Thymus (tissue), 11 donors: ENCODE results near the gene ITGA7. TPM values are rescaled to one million over a fixed set of nuclear protein-coding genes. Genes with fewer than 3 reads are reported as not detected.
"Not testable (repeated sequence)": the region's sequence is repeated elsewhere in the genome, so short reads cannot be mapped to it uniquely, and the experiment has no call there.

Source experiments
- DNase-seq, 9 donors: peaks; one replicate each; pipeline ENCODE4 v3.0.0-alpha.2; 2013; ENCODE audit warnings: low spot score in 9 of 9, low read depth in 6 of 9, missing footprints in 1 of 9
- H3K27ac ChIP-seq, 2 donors: one replicate each; pipeline ENCODE4 v1.5.1; 2013; ENCODE audit warnings: control low read depth in 1 of 2, low read depth in 1 of 2, low read length in 1 of 2, mild to moderate bottlenecking in 1 of 2, moderate library complexity in 1 of 2
- H3K27me3 ChIP-seq, 2 donors: one replicate each; pipeline ENCODE4 v1.5.1; 2013; ENCODE audit warnings: low read length in 1 of 2; ENCODE audit not compliant: control insufficient read depth in 2 of 2, insufficient read depth in 1 of 2
- H3K36me3 ChIP-seq, 2 donors: one replicate each; pipeline ENCODE4 v1.5.1; 2013; ENCODE audit warnings: low read length in 1 of 2, mild to moderate bottlenecking in 1 of 2, moderate library complexity in 1 of 2; ENCODE audit not compliant: control insufficient read depth in 2 of 2, insufficient read depth in 2 of 2
- H3K4me1 ChIP-seq, 2 donors: one replicate each; pipeline ENCODE4 v1.5.1; 2013; ENCODE audit warnings: low read length in 2 of 2; ENCODE audit not compliant: control insufficient read depth in 2 of 2, insufficient read depth in 2 of 2
- H3K4me3 ChIP-seq, 2 donors: one replicate each; pipeline ENCODE4 v1.5.1; 2013; ENCODE audit warnings: low read length in 2 of 2, control low read depth in 1 of 2, mild to moderate bottlenecking in 1 of 2
- H3K9me3 ChIP-seq, 2 donors: one replicate each; pipeline ENCODE4 v1.5.1; 2013; ENCODE audit warnings: low read length in 1 of 2, mild to moderate bottlenecking in 1 of 2; ENCODE audit not compliant: control insufficient read depth in 2 of 2, insufficient read depth in 1 of 2
- WGBS: extraction: QIAGEN DNeasy Blood & Tissue Kit; methylation state at CpG from one replicate; pipeline ENCODE4 v1.1.7; 2013; 5-methylcytosine and 5-hydroxymethylcytosine counted together
- polyA plus RNA-seq: library from polyadenylated mRNA; stranded (reverse); fragments of 200-250 nt; gene quantifications from one replicate; pipeline ENCODE4 v1.2.3, GENCODE V29; 2013
- total RNA-seq: library from RNA; stranded (reverse); fragments of 120-200 nt; gene quantifications from one replicate; pipeline ENCODE4 v1.2.4, GENCODE V29; 2013
- donor health status: healthy.

The ITGA7 gene
- total and polyA plus RNA-seq, 2 donors, result 2.8 to 18.7 TPM

- H3K4me1 ChIP-seq, H3K27ac ChIP-seq, H3K4me3 ChIP-seq, H3K27me3 ChIP-seq, H3K9me3 ChIP-seq, H3K36me3 ChIP-seq, DNase-seq: not testable (repeated sequence)
- 56% methylated on average over 4 of the region's 4 CpGs for WGBS
These were observed 56.9 kb downstream of the ITGA7 start for GRCh38 chr12:55650620-55651298.

GRCh38 chr12:55647027-55647426 is 60.7 kb downstream of the ITGA7 start:
- peaks cover 0 to 14% of the 10 kb centered on the region in 2 donors for H3K4me1 ChIP-seq
- no peaks in the 10 kb centered on the region for H3K36me3 ChIP-seq
- 96% methylated on average over 5 of the region's 5 CpGs for WGBS
- no peak overlapping the region for H3K4me3 ChIP-seq
- DNase-seq, result no peak
- peaks cover 0 to 7% of the 10 kb centered on the region in 2 donors for H3K9me3 ChIP-seq
- no peaks in the 10 kb centered on the region for H3K27me3 ChIP-seq
- H3K27ac ChIP-seq, result no peak overlapping the region

- no peak overlapping the region for H3K27ac ChIP-seq
These were observed 63.1 kb downstream of the ITGA7 start for GRCh38 chr12:55644591-55644990.

GRCh38 chr12:55642669-55643068 is 65.0 kb downstream of the ITGA7 start:
- Histone ChIP-seq H3K27ac (peak overlapping the region in 1 of 2 donors; percentile 24), H3K27me3 (no peaks in the 10 kb centered on the region), H3K4me1 (peaks cover 0 to 14% of the 10 kb centered on the region in 2 donors), H3K9me3 (peaks cover 0 to 3% of the 10 kb centered on the region in 2 donors), H3K4me3 (no peak overlapping the region), H3K36me3 (no peaks in the 10 kb centered on the region)
- peak in 2 of 9 donors; percentile 5 to 36 for DNase-seq
- WGBS, result 74% methylated on average over 7 of the region's 7 CpGs

More at GRCh38 chr12:55644591-55644990, 63.1 kb downstream of the ITGA7 start:
- DNase-seq, result no peak
- no peaks in the 10 kb centered on the region for H3K27me3 ChIP-seq
- no peaks in the 10 kb centered on the region for H3K36me3 ChIP-seq
- 100% methylated on average over 1 of the region's 1 CpG for WGBS
- H3K9me3 ChIP-seq, result peaks cover 0 to 7% of the 10 kb centered on the region in 2 donors
- H3K4me3 ChIP-seq, result no peak overlapping the region
- H3K4me1 ChIP-seq, result peaks cover 0 to 14% of the 10 kb centered on the region in 2 donors

- 44% methylated on average over 2 of the region's 2 CpGs for WGBS
These were observed 65.4 kb downstream of the ITGA7 start for GRCh38 chr12:55642267-55642666.

GRCh38 chr12:55641595-55641994 is 66.1 kb downstream of the ITGA7 start:
- Histone ChIP-seq H3K27ac (no peak overlapping the region), H3K27me3 (peaks cover 0 to 2% of the 10 kb centered on the region in 2 donors), H3K9me3 (peaks cover 0 to 3% of the 10 kb centered on the region in 2 donors), H3K36me3 (no peaks in the 10 kb centered on the region), H3K4me1 (peaks cover 0 to 12% of the 10 kb centered on the region in 2 donors), H3K4me3 (no peak overlapping the region)
- DNase-seq, result no peak
- WGBS, result 83% methylated on average over 7 of the region's 7 CpGs

More at GRCh38 chr12:55642267-55642666, 65.4 kb downstream of the ITGA7 start:
- Histone ChIP-seq H3K36me3 (no peaks in the 10 kb centered on the region), H3K4me1 (peaks cover 0 to 14% of the 10 kb centered on the region in 2 donors), H3K27me3 (no peaks in the 10 kb centered on the region), H3K27ac (peak overlapping the region in 1 of 2 donors; percentile 24), H3K4me3 (no peak overlapping the region), H3K9me3 (peaks cover 0 to 3% of the 10 kb centered on the region in 2 donors)
- DNase-seq, result peak in 1 of 9 donors; percentile 8

- Histone ChIP-seq H3K4me1 (peaks cover 0 to 1% of the 10 kb centered on the region in 2 donors), H3K27ac (no peak overlapping the region), H3K4me3 (no peak overlapping the region), H3K36me3 (no peaks in the 10 kb centered on the region), H3K9me3 (no peaks in the 10 kb centered on the region), H3K27me3 (peaks cover 0 to 4% of the 10 kb centered on the region in 2 donors)
- 88% methylated on average over 15 of the region's 15 CpGs for WGBS
- DNase-seq, result no peak
These were observed 70.2 kb downstream of the ITGA7 start for GRCh38 chr12:55637467-55637866.

GRCh38 chr12:55636853-55637252 is 70.9 kb downstream of the ITGA7 start, which contains the start of gene OR10P1:
Gene OR10P1, plus strand, starts transcription at chr12:55636892. Its CDS starts 0 bp downstream, at chr12:55636892.
- Histone ChIP-seq H3K27ac (no peak within 1 kb of the TSS), H3K4me1 (no peaks in the 10 kb centered on the region), H3K27me3 (peaks cover 0 to 4% of the 10 kb centered on the region in 2 donors), H3K4me3 (no peak within 1 kb of the TSS), H3K36me3 (no peaks in the 10 kb centered on the region), H3K9me3 (no peaks in the 10 kb centered on the region)
- no peak for DNase-seq
- WGBS, result 86% methylated on average over 6 of the region's 6 CpGs

GRCh38 chr12:55636116-55636655 is 71.5 kb downstream of the ITGA7 start:
- no peaks in the 10 kb centered on the region for H3K4me1 ChIP-seq
- no peak overlapping the region for H3K4me3 ChIP-seq
- no peaks in the 10 kb centered on the region for H3K9me3 ChIP-seq
- WGBS, result 95% methylated on average over 6 of the region's 6 CpGs
- no peak for DNase-seq
- H3K27ac ChIP-seq, result no peak overlapping the region
- no peaks in the 10 kb centered on the region for H3K36me3 ChIP-seq
- peaks cover 0 to 4% of the 10 kb centered on the region in 2 donors for H3K27me3 ChIP-seq
